Large intestine (tissue), 3 donors: ENCODE results near the gene ACTR3. TPM values are rescaled to one million over a fixed set of nuclear protein-coding genes. Genes with fewer than 3 reads are reported as not detected.

Source experiments
- DNase-seq, 2 donors: peaks; one replicate each; pipeline versions ENCODE4 v3.0.0 to v3.0.0-alpha.2; 2013
- H3K27ac ChIP-seq: one replicate; pipeline ENCODE4 v1.5.1; 2013; ENCODE audit warnings: low read length
- H3K27me3 ChIP-seq: 2 replicates; pipeline ENCODE4 v1.6.1; 2013; ENCODE audit warnings: low read length; ENCODE audit not compliant: control insufficient read depth, insufficient read depth
- H3K36me3 ChIP-seq: 2 replicates; pipeline ENCODE4 v1.6.1; 2013; ENCODE audit warnings: low read length; ENCODE audit not compliant: control insufficient read depth, insufficient read depth
- H3K4me1 ChIP-seq: one replicate; pipeline ENCODE4 v1.6.1; 2013; ENCODE audit warnings: low read length; ENCODE audit not compliant: control insufficient read depth, insufficient read depth
- H3K4me3 ChIP-seq: one replicate; pipeline ENCODE4 v1.5.1; 2013; ENCODE audit warnings: low read length
- H3K9me3 ChIP-seq: one replicate; pipeline ENCODE4 v1.6.1; 2013; ENCODE audit warnings: mild to moderate bottlenecking, low read depth, low read length, moderate library complexity; ENCODE audit not compliant: control insufficient read depth
- WGBS: methylation state at CpG from one replicate; pipeline ENCODE4 v1.1.5; 2013; ENCODE audit warnings: low lambda C conversion rate; ENCODE audit not compliant: insufficient coverage; 5-methylcytosine and 5-hydroxymethylcytosine counted together
- polyA plus RNA-seq: library from polyadenylated mRNA; unstranded; fragments of 120-200 nt; gene quantifications from one replicate; pipeline ENCODE4 v1.2.1, GENCODE V29; 2013

The ACTR3 gene
- polyA plus RNA-seq, 1 donor, result 148 TPM

DNA sequence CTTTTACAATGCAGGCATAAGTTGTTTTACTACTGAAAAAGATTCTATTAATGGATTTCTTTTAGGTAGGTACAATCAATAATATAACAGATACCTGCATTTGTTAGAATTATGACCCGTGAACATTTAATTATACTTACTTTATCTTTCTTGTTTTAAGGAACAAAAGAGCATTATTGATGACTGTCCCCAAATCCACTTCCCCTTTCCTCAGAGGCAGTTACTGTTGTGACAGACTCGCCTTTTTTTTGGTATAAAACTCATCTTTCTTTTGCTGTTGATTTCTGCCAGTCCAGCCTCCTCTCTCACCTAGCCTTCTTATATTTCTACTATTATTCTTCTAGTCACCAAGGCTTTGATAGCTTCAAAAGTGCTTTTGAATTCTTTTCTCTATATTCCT lies 12.1 kb downstream of the ACTR3 start:
- no peak for DNase-seq
- Histone ChIP-seq H3K4me1 (no peaks in the 10 kb centered on the region), H3K27ac (no peak overlapping the region), H3K27me3 (no peaks in the 10 kb centered on the region), H3K9me3 (peaks cover 4% of the 10 kb centered on the region), H3K36me3 (no peaks in the 10 kb centered on the region), H3K4me3 (no peak overlapping the region)
- 80% methylated on average over 1 of the region's 2 CpGs for WGBS

- no peak overlapping the region for H3K4me3 ChIP-seq
- H3K4me1 ChIP-seq, result no peaks in the 10 kb centered on the region
- no peaks in the 10 kb centered on the region for H3K27me3 ChIP-seq
- no peaks in the 10 kb centered on the region for H3K36me3 ChIP-seq
- no CpG with 5 or more reads among the region's 1 CpG for WGBS
- DNase-seq, result no peak
- peaks cover 4% of the 10 kb centered on the region for H3K9me3 ChIP-seq
- H3K27ac ChIP-seq, result no peak overlapping the region
Observed at GRCh38 chr2:113905886-113906285, 16.0 kb downstream of the ACTR3 start.

DNA sequence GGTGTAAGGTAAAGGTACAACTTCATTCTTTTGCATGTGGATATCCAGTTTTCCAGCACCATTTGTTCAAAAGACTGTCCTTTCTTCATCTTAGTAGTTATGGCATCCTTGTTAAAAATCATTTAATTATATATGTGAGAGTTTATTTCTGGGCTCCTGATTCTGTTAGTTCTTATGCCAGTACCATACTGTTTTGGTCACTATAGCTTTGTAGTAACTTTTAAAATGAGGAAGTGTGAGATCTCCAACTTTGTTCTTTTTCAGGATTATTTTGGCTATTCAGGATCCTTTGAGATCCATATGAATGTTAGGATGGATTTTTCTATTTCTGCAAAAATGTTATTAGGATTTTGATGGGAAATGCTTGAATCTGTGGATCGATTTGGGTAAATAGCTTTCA lies 16.8 kb downstream of the ACTR3 start:
- Histone ChIP-seq H3K36me3 (no peaks in the 10 kb centered on the region), H3K4me3 (no peak overlapping the region), H3K27ac (no peak overlapping the region), H3K27me3 (no peaks in the 10 kb centered on the region), H3K4me1 (no peaks in the 10 kb centered on the region), H3K9me3 (peaks cover 4% of the 10 kb centered on the region)
- 100% methylated on average over 1 of the region's 1 CpG for WGBS
- no peak for DNase-seq

GRCh38 chr2:113907297-113907696 lies 17.4 kb downstream of the ACTR3 start:
- H3K27me3 ChIP-seq, result no peaks in the 10 kb centered on the region
- H3K4me1 ChIP-seq, result no peaks in the 10 kb centered on the region
- WGBS, result no CpG with 5 or more reads among the region's 2 CpGs
- no peak overlapping the region for H3K4me3 ChIP-seq
- H3K36me3 ChIP-seq, result no peaks in the 10 kb centered on the region
- peaks cover 4% of the 10 kb centered on the region for H3K9me3 ChIP-seq
- no peak for DNase-seq
- H3K27ac ChIP-seq, result no peak overlapping the region

DNA sequence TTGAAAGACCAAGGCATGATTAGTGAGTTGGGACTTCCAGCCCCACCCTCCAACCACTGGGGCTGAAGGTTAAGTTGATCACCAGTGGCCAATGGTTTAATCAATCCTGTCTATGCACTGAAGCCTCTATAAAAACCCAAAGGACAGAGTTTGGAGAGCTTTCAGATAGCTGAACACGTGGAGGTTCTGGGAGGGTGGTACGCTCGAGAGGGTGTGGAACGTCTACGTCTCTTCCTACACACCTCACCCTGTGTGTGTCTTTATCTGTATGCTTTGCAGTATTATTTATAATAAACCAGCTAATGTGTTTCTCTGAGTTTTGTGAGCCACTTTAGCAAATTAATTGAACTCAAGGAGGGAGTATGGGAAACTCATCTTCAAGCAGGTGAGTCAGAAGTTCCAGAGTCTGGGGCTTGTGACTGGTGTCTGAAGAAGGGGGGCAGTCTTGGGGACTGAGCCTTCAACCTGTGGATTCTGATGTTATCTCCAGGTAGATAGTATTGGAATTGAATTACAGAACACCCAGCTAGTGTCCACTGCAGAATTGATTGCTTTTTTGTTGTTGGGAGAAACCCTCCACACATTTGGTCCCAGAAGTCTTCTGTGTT lies 20.3 kb downstream of the ACTR3 start:
- DNase-seq, result peak in 1 of 2 donors; percentile 12

DNA sequence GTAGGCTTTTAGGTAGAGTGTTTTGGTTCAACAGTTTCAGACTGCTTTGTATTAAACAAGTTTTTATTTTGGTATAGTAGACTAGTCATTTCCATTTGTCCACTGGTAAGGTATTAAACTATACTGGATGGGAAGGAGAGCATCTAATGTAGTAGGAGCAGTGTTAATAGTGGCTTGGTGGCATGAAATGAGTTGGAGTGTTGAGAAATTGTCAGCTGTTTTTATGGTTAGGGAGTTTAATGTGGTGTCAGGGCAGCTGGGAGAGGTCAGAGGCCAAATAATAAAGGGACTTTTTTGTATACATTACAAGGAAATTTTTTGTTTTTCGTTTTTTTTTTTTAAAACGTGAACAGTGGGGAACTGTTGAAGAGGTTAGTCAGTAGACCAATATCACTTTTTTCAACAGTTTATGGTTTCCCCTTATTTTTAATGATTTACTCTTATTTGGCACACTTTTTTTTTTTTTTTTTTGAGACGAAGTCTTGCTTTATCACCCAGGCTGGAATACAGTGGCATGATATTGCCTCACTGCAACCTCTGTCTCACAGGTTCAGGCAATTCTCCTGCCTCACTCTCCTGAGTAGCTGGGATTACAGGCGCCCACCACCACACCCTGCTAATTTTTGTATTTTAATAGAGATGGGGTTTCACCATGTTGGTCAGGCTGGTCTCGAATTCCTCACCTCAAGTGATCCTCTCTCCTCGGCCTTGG lies 21.2 kb downstream of the ACTR3 start:
- Histone ChIP-seq H3K27ac (no peak overlapping the region), H3K4me1 (no peaks in the 10 kb centered on the region), H3K36me3 (peaks cover 6% of the 10 kb centered on the region), H3K27me3 (no peaks in the 10 kb centered on the region), H3K4me3 (no peak overlapping the region), H3K9me3 (peaks cover 4% of the 10 kb centered on the region)
- no peak for DNase-seq
- WGBS, result 73% methylated on average over 2 of the region's 6 CpGs

More for the DNA sequence above, 20.3 kb downstream of the ACTR3 start:
- Histone ChIP-seq H3K9me3 (peaks cover 4% of the 10 kb centered on the region), H3K4me1 (no peaks in the 10 kb centered on the region), H3K27me3 (no peaks in the 10 kb centered on the region), H3K36me3 (peaks cover 4% of the 10 kb centered on the region), H3K27ac (no peak overlapping the region), H3K4me3 (no peak overlapping the region)
- no CpG with 5 or more reads among the region's 5 CpGs for WGBS

DNA sequence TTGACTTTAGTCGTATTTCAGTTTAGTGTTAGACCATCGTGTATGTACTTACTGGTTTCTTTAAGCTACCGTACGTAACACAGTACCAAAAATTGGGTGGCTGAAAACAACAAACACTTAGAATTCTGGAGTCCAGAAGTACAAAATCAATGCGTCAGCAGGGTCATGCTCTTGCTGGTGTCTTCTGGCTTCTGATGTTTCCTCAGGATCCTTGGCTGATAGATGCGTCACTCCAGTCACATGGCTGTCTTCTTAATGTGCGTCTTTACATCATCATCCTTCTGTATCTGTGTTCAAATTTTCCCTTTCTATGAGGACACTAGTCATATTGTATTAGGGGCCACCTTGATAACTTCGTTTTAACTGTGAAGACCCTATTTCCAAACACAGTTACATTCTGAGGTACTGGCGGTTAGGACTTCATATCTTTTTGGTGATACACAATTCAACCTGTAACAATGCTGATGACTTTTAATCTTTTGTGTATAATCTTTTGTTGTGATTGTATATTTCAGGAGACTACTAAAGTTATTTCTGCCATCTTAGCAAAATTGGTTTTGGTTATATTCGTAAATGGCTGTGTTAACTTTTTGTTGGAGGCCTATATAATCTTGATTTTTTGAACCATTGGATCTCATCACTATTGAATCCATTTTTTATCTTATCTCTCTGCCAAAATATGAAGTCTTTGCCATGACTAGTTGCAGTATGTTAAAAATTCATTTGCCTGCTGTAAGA lies 25.4 kb downstream of the ACTR3 start:
- Histone ChIP-seq H3K4me1 (no peaks in the 10 kb centered on the region), H3K27me3 (no peaks in the 10 kb centered on the region), H3K4me3 (no peak overlapping the region), H3K9me3 (no peaks in the 10 kb centered on the region), H3K36me3 (peaks cover 17% of the 10 kb centered on the region), H3K27ac (no peak overlapping the region)
- WGBS, result 90% methylated on average over 4 of the region's 10 CpGs
- DNase-seq, result no peak

- Histone ChIP-seq H3K4me1 (no peaks in the 10 kb centered on the region), H3K27ac (no peak overlapping the region), H3K9me3 (no peaks in the 10 kb centered on the region), H3K4me3 (no peak overlapping the region), H3K36me3 (peaks cover 24% of the 10 kb centered on the region), H3K27me3 (no peaks in the 10 kb centered on the region)
- no peak for DNase-seq
- WGBS, result 89% methylated on average over 1 of the region's 1 CpG
Observed at GRCh38 chr2:113918229-113918628, 28.3 kb downstream of the ACTR3 start.

GRCh38 chr2:113920996-113921395 lies 31.1 kb downstream of the ACTR3 start:
- no peak overlapping the region for H3K27ac ChIP-seq
- no peak overlapping the region for H3K4me3 ChIP-seq
- no peaks in the 10 kb centered on the region for H3K9me3 ChIP-seq
- peaks cover 26% of the 10 kb centered on the region for H3K36me3 ChIP-seq
- H3K27me3 ChIP-seq, result no peaks in the 10 kb centered on the region
- WGBS, result 100% methylated on average over 2 of the region's 3 CpGs
- no peak for DNase-seq
- no peaks in the 10 kb centered on the region for H3K4me1 ChIP-seq

DNA sequence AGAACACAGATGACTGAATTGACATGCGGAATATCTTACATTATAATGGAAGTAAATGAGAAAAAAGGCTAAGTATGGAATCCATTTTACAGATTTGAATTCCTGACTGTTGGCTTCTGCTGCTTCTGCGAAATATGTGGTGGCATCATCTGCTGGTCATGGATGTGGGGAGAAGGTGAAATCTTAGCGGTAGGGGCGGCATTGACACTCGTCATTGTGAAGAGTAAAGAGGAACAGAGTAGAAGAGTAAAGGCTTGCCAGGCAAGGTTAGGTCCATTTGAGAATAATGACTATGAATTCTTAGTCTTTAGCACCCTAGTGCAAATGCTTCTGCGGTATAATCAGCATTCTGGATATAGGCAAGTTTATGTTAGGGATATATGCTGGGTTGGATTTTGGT lies 32.4 kb downstream of the ACTR3 start:
- no peaks in the 10 kb centered on the region for H3K4me1 ChIP-seq
- WGBS, result 100% methylated on average over 6 of the region's 6 CpGs
- H3K27me3 ChIP-seq, result no peaks in the 10 kb centered on the region
- H3K36me3 ChIP-seq, result peaks cover 27% of the 10 kb centered on the region
- H3K9me3 ChIP-seq, result no peaks in the 10 kb centered on the region
- DNase-seq, result no peak
- no peak overlapping the region for H3K4me3 ChIP-seq
- H3K27ac ChIP-seq, result no peak overlapping the region
